Activated T-helper 2 cell treated with anti-CD3 and anti-CD28 coated beads, Interferon-gamma antibody, Interleukin-2, Interleukin-4, amounts not matched to agents 10 μg/mL and 5 μg/mL and 100 μg/mL, durations not matched to agents 14 hours and 24 hours and 36 hours (primary cell): ENCODE measurements around the gene MRPL53. TPM values are rescaled to one million over a fixed set of nuclear protein-coding genes. Genes with fewer than 3 reads are reported as not detected.

ENCODE experiments used
- DNase-seq: peaks from one replicate; pipeline ENCODE4 v3.0.0; 2021; ENCODE audit warnings: low spot score
- H3K27ac Mint-ChIP-seq: one replicate; pipeline ENCODE4 v1.8.0; 2021; ENCODE audit warnings: mixed read lengths
- H3K27me3 Mint-ChIP-seq: one replicate; pipeline ENCODE4 v1.8.0; 2021; ENCODE audit warnings: low read depth, mixed read lengths
- H3K36me3 Mint-ChIP-seq: one replicate; pipeline ENCODE4 v1.8.0; 2021; ENCODE audit warnings: low read depth, mixed read lengths
- H3K4me1 Mint-ChIP-seq: one replicate; pipeline ENCODE4 v1.8.0; 2021; ENCODE audit warnings: low read depth, mixed read lengths
- H3K4me3 Mint-ChIP-seq: one replicate; pipeline ENCODE4 v1.8.0; 2021; ENCODE audit warnings: low read depth, mild to moderate bottlenecking, moderate library complexity, mixed read lengths
- H3K9me3 Mint-ChIP-seq: one replicate; pipeline ENCODE4 v1.8.0; 2021; ENCODE audit warnings: mixed read lengths
- intact Hi-C: fragments of 100-400 bp; cut with micrococcal nuclease; formaldehyde crosslinking; loops from one replicate; pipeline ENCODE4 v1.15.1; 2023
- total RNA-seq: library from RNA; stranded (reverse); gene quantifications from 2 replicates; pipeline ENCODE4 v1.2.3, GENCODE V29; 2022

The MRPL53 gene
- total RNA-seq: 102 and 110 TPM in 2 replicates

DNA sequence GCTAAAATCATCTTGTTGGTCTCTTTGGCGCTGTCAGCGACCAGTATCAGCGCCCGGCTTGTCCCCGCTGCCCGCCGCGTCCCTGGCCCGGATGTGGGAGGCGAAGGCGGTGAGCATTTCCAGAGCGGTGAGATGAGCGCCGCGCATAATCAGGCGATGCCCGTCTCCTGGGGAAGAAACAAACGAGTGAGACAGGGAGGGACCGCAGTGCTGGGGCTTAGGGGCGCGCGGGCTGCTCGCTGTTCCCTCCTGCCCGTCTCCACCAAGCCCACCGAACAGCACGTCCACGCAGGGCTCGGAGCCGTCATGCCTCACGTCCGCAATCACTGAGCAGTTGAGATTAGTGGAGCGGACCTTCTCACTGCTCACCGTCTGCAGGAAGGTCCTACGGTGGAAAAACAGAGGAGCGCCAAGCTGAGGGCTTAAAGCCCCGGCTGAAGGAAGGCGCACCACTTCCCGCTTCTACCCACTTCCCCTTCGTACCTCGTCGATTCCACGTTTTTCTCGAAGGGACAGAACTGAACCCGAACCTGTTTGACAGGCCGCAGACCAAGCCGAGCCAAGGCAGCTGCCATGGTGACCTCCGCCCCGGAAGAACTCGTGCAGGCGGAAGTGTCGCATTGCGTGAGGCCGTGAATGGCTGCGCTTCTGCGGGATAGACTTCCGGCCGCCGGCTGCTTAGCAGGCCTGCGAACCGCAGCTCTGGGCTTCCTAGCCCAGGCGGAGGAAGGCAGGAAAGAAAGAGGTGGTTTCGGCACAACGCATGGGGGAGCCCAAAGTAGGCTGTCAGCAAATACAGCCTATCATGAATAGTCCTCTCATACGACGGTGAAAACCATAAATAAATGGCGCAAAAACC lies at the start of gene MRPL53:
TSS of gene MRPL53 (minus strand) at position 595 of the 859 bp plus-strand sequence. CDS start at position 575, 20 bp downstream.
- Mint-ChIP-seq H3K4me3 (peak within 1 kb of the TSS; percentile 97), H3K9me3 (no peaks in the 10 kb centered on the region), H3K27ac (peak within 1 kb of the TSS; percentile 98), H3K27me3 (no peaks in the 10 kb centered on the region), H3K4me1 (peaks cover 25% of the 10 kb centered on the region), H3K36me3 (peaks cover 48% of the 10 kb centered on the region)
- peak; percentile 95 for DNase-seq
- intact Hi-C loops: loop anchor here (1.0 kb wide), 2 partner anchors 11 to 14 kb away; partner anchors contain the start of genes TTC31 and WBP1

- intact Hi-C loops: no loop called here
- Mint-ChIP-seq H3K27me3 (peaks cover 54% of the 10 kb centered on the region), H3K9me3 (no peaks in the 10 kb centered on the region), H3K4me3 (peak overlapping the region; percentile 68), H3K4me1 (peaks cover 13% of the 10 kb centered on the region), H3K36me3 (peaks cover 14% of the 10 kb centered on the region), H3K27ac (no peak overlapping the region)
- no peak for DNase-seq
Observed at GRCh38 chr2:74516650-74517049, 44.2 kb upstream of the MRPL53 start.

DNA sequence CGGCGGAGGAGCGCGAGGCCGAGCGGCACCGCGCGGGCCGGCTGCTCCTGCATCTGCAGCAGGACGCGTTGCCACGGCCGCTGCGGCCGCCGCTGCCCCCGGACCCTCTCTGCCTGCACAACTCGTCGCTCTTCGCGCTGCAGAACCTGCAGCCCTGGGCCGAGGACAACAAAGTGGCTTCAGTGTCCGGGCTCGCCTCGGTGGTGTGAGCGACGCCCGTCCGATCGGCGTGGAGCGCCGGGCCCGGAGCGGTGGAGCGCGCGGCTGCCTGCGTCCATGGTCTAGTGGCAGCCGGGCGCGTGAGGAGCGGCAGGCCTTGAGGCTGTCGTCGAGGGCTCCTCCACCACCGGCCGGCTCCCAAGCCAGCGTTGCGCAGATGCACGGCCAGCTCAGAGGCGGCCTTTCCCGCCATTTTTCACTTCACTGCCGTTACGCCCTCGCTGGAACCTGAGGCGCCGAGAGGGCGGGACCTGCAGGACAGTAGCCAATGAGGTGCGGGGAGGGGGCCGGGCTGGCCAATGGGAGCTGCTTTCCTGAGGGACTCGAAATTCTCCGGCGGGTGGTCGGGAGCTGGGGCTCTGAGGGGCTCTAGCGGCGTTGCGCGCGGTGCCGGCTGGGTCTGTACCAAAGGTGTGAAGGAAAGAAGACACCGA lies 43.6 kb upstream of the MRPL53 start:
- Mint-ChIP-seq H3K36me3 (peaks cover 14% of the 10 kb centered on the region), H3K9me3 (no peaks in the 10 kb centered on the region), H3K4me1 (peaks cover 15% of the 10 kb centered on the region), H3K4me3 (peak overlapping the region; percentile 68), H3K27ac (no peak overlapping the region), H3K27me3 (peaks cover 60% of the 10 kb centered on the region)
- peak; percentile 65 for DNase-seq
- intact Hi-C loops: loop anchor here (2.0 kb wide), 1 partner anchor 13 kb away; the partner anchor contains the start of genes AUP1 and HTRA2

DNA sequence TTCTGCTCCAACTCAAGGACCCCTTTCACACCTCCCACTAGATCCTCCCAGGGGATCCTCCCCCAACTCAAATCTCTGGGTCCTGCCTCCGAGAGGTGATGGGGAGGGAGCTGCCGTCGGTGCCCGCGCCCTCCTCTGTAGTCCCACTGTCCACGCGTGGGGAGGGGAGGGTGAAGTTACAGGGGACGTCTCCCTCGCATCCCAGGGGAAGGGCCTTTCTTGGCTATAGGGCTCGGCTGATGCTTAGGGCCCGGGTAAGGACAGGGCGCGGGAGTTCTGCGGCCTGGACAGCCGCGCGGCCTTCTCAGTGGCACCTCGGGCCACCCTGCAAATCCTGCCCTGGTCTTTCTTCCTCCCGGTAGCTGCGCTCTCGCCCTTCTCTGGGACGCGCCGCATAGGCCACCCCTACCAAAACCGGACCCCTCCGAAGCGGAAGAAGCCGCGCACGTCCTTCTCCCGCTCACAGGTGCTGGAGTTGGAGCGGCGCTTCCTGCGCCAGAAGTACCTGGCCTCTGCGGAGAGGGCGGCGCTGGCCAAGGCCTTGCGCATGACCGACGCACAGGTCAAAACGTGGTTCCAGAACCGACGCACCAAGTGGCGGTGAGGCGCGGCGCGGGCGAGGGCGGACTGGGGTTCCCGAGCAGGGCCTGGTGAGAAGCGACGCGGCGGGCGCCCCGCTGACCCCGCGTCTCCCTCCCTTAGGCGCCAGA lies 42.9 kb upstream of the MRPL53 start:
- peaks cover 62% of the 10 kb centered on the region for H3K27me3 Mint-ChIP-seq
- H3K36me3 Mint-ChIP-seq: peaks cover 14% of the 10 kb centered on the region
- no peak overlapping the region for H3K27ac Mint-ChIP-seq
- H3K9me3 Mint-ChIP-seq: no peaks in the 10 kb centered on the region
- DNase-seq: no peak
- H3K4me1 Mint-ChIP-seq: peaks cover 20% of the 10 kb centered on the region
- intact Hi-C loops: loop anchor here (2.0 kb wide), 1 partner anchor 13 kb away; the partner anchor contains the start of genes AUP1 and HTRA2
- H3K4me3 Mint-ChIP-seq: peak overlapping the region; percentile 77

DNA sequence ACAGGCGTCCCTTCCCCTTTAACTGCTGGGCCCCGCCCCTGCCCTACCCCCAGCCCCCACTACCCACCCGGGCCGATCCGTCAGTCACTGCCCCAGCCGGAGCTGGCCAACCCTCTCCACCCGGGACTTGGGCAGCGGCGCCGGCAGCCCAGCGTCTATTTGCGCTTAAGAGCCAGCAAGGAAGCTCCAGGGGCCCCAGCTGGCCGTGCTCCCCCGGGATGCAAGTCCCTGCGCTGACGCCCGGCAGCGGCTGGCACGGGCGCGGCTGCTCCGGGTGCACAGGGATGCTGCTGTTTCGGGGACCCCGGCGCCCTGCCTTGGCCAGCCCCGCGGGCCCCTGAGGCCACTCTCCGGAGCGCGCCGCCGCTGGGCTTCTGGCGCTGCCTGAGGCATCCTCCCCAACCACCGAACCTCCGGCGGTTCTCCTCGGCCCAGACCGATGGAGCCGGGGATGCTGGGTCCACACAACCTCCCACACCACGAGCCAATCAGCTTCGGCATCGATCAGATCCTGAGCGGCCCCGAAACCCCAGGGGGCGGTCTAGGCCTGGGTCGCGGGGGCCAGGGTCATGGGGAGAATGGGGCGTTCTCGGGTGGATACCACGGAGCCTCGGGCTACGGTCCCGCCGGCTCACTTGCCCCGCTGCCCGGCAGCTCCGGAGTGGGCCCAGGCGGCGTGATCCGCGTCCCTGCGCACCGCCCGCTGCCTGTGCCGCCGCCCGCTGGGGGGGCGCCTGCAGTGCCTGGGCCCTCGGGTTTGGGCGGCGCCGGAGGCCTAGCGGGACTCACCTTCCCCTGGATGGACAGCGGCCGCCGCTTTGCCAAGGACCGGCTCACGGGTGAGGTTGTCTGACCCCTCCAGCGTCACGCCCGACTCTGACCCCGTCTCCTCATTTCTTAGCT lies 42.1 kb upstream of the MRPL53 start, which contains the start of gene TLX2:
TSS of gene TLX2 (plus strand) at position 83 of the 903 bp plus-strand sequence. CDS start at position 440, 357 bp downstream.
- peaks cover 59% of the 10 kb centered on the region for H3K27me3 Mint-ChIP-seq
- peak within 1 kb of the TSS; percentile 77 for H3K4me3 Mint-ChIP-seq
- intact Hi-C loops: loop anchor here (1.0 to 2.0 kb wide), 2 partner anchors 14 to 15 kb away; partner anchors contain the start of genes AUP1, HTRA2 and LBX2
- no peak for DNase-seq
- H3K9me3 Mint-ChIP-seq: no peaks in the 10 kb centered on the region
- H3K36me3 Mint-ChIP-seq: peaks cover 14% of the 10 kb centered on the region
- no peak within 1 kb of the TSS for H3K27ac Mint-ChIP-seq
- peaks cover 23% of the 10 kb centered on the region for H3K4me1 Mint-ChIP-seq

GRCh38 chr2:74513605-74514367 lies 41.3 kb upstream of the MRPL53 start:
- H3K36me3 Mint-ChIP-seq: peaks cover 14% of the 10 kb centered on the region
- peaks cover 25% of the 10 kb centered on the region for H3K4me1 Mint-ChIP-seq
- peak overlapping the region; percentile 51 for H3K4me3 Mint-ChIP-seq
- no peak overlapping the region for H3K27ac Mint-ChIP-seq
- intact Hi-C loops: loop anchor here (1.0 to 2.0 kb wide), 2 partner anchors 14 to 15 kb away; partner anchors contain the start of genes AUP1, HTRA2 and LBX2
- H3K27me3 Mint-ChIP-seq: peaks cover 54% of the 10 kb centered on the region
- H3K9me3 Mint-ChIP-seq: no peaks in the 10 kb centered on the region
- no peak for DNase-seq

GRCh38 chr2:74512744-74513604 lies 40.5 kb upstream of the MRPL53 start:
- peaks cover 14% of the 10 kb centered on the region for H3K36me3 Mint-ChIP-seq
- peaks cover 31% of the 10 kb centered on the region for H3K4me1 Mint-ChIP-seq
- intact Hi-C loops: no loop called here
- H3K9me3 Mint-ChIP-seq: no peaks in the 10 kb centered on the region
- H3K27me3 Mint-ChIP-seq: peaks cover 50% of the 10 kb centered on the region
- H3K27ac Mint-ChIP-seq: no peak overlapping the region
- no peak for DNase-seq
- H3K4me3 Mint-ChIP-seq: peak overlapping the region; percentile 51

GRCh38 chr2:74511104-74511989 lies 38.9 kb upstream of the MRPL53 start:
- peaks cover 19% of the 10 kb centered on the region for H3K36me3 Mint-ChIP-seq
- H3K9me3 Mint-ChIP-seq: no peaks in the 10 kb centered on the region
- H3K4me1 Mint-ChIP-seq: peaks cover 35% of the 10 kb centered on the region
- DNase-seq: no peak
- intact Hi-C loops: no loop called here
- no peak overlapping the region for H3K4me3 Mint-ChIP-seq
- no peak overlapping the region for H3K27ac Mint-ChIP-seq
- H3K27me3 Mint-ChIP-seq: peaks cover 37% of the 10 kb centered on the region

DNA sequence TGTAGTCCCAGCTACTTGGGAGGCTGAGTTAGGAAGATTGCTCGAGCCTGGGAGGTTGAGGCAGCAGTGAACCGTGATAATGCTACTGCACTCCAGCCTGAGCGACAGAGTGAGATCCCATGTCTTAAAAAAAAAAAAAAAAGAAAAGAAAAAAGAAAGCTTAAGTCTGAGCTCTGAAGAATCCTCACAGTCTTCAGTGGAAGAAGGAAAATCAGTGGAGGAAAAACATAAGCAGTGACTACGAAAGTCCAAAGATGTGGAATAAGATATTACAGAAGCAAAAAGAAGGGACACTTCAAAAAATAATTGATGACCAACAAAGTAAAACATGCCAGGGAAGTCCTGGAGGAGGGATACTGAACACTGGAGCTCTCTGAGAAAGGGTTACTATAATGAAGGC lies 37.8 kb upstream of the MRPL53 start:
- Mint-ChIP-seq H3K4me3 (no peak overlapping the region), H3K9me3 (no peaks in the 10 kb centered on the region), H3K4me1 (peaks cover 35% of the 10 kb centered on the region), H3K36me3 (peaks cover 22% of the 10 kb centered on the region), H3K27ac (no peak overlapping the region), H3K27me3 (peaks cover 33% of the 10 kb centered on the region)
- intact Hi-C loops: no loop called here
- no peak for DNase-seq
